ENCODE results near the gene TMEM221. TPM values are rescaled to one million over a fixed set of nuclear protein-coding genes. Genes with fewer than 3 reads are reported as not detected.
A peak's percentile ranks its signal among the peaks of the same experiment; 100 is the strongest.

Gene TMEM221
- total RNA-seq, 1 donor from 2014 or later: 0.49 TPM

DNA sequence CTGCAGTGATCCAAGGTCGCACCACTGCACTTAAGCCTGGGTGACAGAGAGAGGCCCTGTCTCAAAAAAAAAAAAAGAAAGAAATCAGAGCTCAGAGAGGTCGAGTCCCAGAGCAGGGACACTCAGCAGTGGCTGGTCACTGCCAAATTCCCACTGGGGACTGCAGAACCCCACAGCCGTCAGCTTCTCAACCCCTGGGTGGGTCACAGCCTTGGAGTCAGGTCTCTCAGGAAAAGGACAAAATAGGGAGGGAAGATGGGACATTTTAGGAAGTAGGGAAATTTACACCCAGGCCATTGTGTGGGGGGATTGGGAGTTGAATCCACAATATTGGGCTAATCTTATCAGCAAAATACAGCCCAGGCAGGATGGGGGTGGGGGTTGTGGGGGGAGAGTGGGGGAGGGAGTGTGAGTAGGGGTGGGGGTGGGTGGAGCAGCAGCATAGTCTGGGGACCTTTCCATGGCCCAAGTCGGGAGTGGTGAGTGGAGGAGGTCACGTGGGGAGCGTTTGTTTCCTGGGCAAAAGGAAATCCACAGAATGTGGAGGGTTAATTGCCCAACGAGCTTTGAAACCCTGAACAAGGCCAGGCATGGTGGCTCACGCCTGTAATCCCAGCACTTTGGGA is 49.5 kb downstream of the TMEM221 start:
- Histone ChIP-seq H3K9me3 (no peaks in the 10 kb centered on the region), H3K27me3 (no peaks in the 10 kb centered on the region), H3K4me1 (no peaks in the 10 kb centered on the region), H3K4me3 (no peak overlapping the region), H3K36me3 (no peaks in the 10 kb centered on the region), H3K27ac (no peak overlapping the region)
- intact Hi-C loops (cut with DNase I): no loop called here
- TF ChIP-seq CTCF (IDR thresholded peaks at IDR 0.05): no peak
- TF ChIP-seq POLR2A (IDR thresholded peaks at IDR 0.05): no peak
- no peak for TF ChIP-seq POLR2AphosphoS5 (IDR thresholded peaks at IDR 0.05; ENCODE audit: insufficient read depth in 1 of 2, low read depth in 1 of 2)
- DNase-seq (ENCODE audit: extremely low spot score in 2 of 2): no peak

- H3K27ac ChIP-seq: no peak overlapping the region
- peaks cover 10% of the 10 kb centered on the region for H3K4me1 ChIP-seq
- H3K9me3 ChIP-seq: no peaks in the 10 kb centered on the region
- no peak overlapping the region for H3K4me3 ChIP-seq
- no peaks in the 10 kb centered on the region for H3K27me3 ChIP-seq
- DNase-seq (ENCODE audit: extremely low spot score in 2 of 2): no peak
- peak in 2 of 3 experiments; percentile 36 to 58 for TF ChIP-seq CTCF (IDR thresholded peaks at IDR 0.05)
- TF ChIP-seq POLR2A (IDR thresholded peaks at IDR 0.05): no peak
- no peak for TF ChIP-seq POLR2AphosphoS5 (IDR thresholded peaks at IDR 0.05; ENCODE audit: insufficient read depth in 1 of 2, low read depth in 1 of 2)
- H3K36me3 ChIP-seq: no peaks in the 10 kb centered on the region
- intact Hi-C loops (cut with DNase I): no loop called here
These were observed 53.5 kb downstream of the TMEM221 start for GRCh38 chr19:17394891-17395415.

DNA sequence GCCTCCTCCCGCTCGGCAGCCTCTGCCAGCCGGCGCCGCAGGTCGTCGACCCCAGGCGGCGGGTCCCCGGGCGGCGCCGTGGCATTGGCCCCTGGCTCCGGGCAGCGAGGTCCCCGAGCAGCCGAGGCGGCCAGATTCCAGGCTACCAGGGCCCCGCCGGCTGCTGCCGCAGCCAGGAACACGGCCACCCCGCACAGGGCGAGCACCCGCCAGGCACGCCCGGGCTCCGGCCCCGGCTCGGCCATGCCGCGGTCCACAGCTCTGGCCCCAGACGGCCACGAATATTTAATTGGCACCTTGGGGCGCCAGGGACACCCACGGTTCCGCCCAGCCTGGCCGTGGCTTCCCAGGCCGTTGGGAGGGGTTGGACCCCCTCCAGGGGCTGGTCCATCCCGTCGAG is 54.6 kb downstream of the TMEM221 start, which contains the start of gene CCDC194:
Gene CCDC194, minus strand, starts transcription at position 283 of the 400 bp plus-strand sequence. Its CDS starts 38 bp downstream, at position 245.
- H3K4me3 ChIP-seq: no peak within 1 kb of the TSS
- no peak for DNase-seq (ENCODE audit: extremely low spot score in 2 of 2)
- peaks cover 10% of the 10 kb centered on the region for H3K4me1 ChIP-seq
- H3K9me3 ChIP-seq: no peaks in the 10 kb centered on the region
- intact Hi-C loops (cut with DNase I): no loop called here
- no peaks in the 10 kb centered on the region for H3K27me3 ChIP-seq
- TF ChIP-seq POLR2AphosphoS5 (IDR thresholded peaks at IDR 0.05; ENCODE audit: insufficient read depth in 1 of 2, low read depth in 1 of 2): no peak
- TF ChIP-seq CTCF (IDR thresholded peaks at IDR 0.05): no peak
- TF ChIP-seq POLR2A (IDR thresholded peaks at IDR 0.05): no peak
- no peaks in the 10 kb centered on the region for H3K36me3 ChIP-seq
- no peak within 1 kb of the TSS for H3K27ac ChIP-seq

- DNase-seq (ENCODE audit: extremely low spot score in 2 of 2): no peak
- no peaks in the 10 kb centered on the region for H3K27me3 ChIP-seq
- no peak overlapping the region for H3K27ac ChIP-seq
- H3K4me1 ChIP-seq: peaks cover 10% of the 10 kb centered on the region
- intact Hi-C loops (cut with DNase I): no loop called here
- no peaks in the 10 kb centered on the region for H3K9me3 ChIP-seq
- H3K36me3 ChIP-seq: no peaks in the 10 kb centered on the region
- TF ChIP-seq POLR2AphosphoS5 (IDR thresholded peaks at IDR 0.05; ENCODE audit: insufficient read depth in 1 of 2, low read depth in 1 of 2) (no peak), CTCF (IDR thresholded peaks at IDR 0.05) (no peak), POLR2A (IDR thresholded peaks at IDR 0.05) (no peak)
- H3K4me3 ChIP-seq: no peak overlapping the region
These were observed 55.5 kb downstream of the TMEM221 start for GRCh38 chr19:17393002-17393401.
